ENCODE measurements around the gene RNF40.
A peak's percentile ranks its signal among the peaks of the same experiment; 100 is the strongest.
"Not testable (repeated sequence)": the region's sequence is repeated elsewhere in the genome, so short reads cannot be mapped to it uniquely, and the experiment has no call there.

Gene RNF40

GRCh38 chr16:30808146-30808545 lies 46.0 kb downstream of the RNF40 start:
- Histone ChIP-seq H3K9ac (ENCODE audit: low read depth, low read length) (no peak overlapping the region), H4K20me1 (ENCODE audit: insufficient read depth, low read length) (no peaks in the 10 kb centered on the region), H2AFZ (ENCODE audit: low read depth, low read length) (no peak overlapping the region), H3K27ac (ENCODE audit: low read length) (no peak overlapping the region), H3K79me2 (ENCODE audit: insufficient read depth, low read length) (no peaks in the 10 kb centered on the region), H3K4me2 (ENCODE audit: insufficient read depth, low read length) (no peak overlapping the region), H3K27me3 (ENCODE audit: insufficient read depth, low read length, poor library complexity) (no peaks in the 10 kb centered on the region), H3K36me3 (ENCODE audit: insufficient read depth, low read length) (no peaks in the 10 kb centered on the region), H3K4me3 (ENCODE audit: low read depth in 1 of 2, low read length in 2 of 2) (no peak overlapping the region), H3K9me3 (ENCODE audit: insufficient read depth, low read length, severe bottlenecking) (no peaks in the 10 kb centered on the region), H3K4me1 (ENCODE audit: insufficient read depth, low read length) (no peaks in the 10 kb centered on the region)
- ATAC-seq (ENCODE audit: insufficient read depth, low read depth): no peak
- TF ChIP-seq EZH2 (IDR thresholded peaks at IDR 0.05; ENCODE audit: borderline replicate concordance, low read depth, low read length, severe bottlenecking): no peak
- TF ChIP-seq CTCF (IDR thresholded peaks at IDR 0.05; ENCODE audit: borderline replicate concordance, extremely low read depth, low read length, poor library complexity, severe bottlenecking): no peak
- no peak for DNase-seq

GRCh38 chr16:30808890-30809426 lies 46.8 kb downstream of the RNF40 start:
- H3K4me1 ChIP-seq (ENCODE audit: insufficient read depth, low read length); H4K20me1 ChIP-seq (ENCODE audit: insufficient read depth, low read length); H3K9me3 ChIP-seq (ENCODE audit: insufficient read depth, low read length, severe bottlenecking); H3K36me3 ChIP-seq (ENCODE audit: insufficient read depth, low read length); H3K4me2 ChIP-seq (ENCODE audit: insufficient read depth, low read length); H2AFZ ChIP-seq (ENCODE audit: low read depth, low read length); H3K9ac ChIP-seq (ENCODE audit: low read depth, low read length); H3K79me2 ChIP-seq (ENCODE audit: insufficient read depth, low read length); ATAC-seq (ENCODE audit: insufficient read depth, low read depth); H3K27me3 ChIP-seq (ENCODE audit: insufficient read depth, low read length, poor library complexity); H3K4me3 ChIP-seq (ENCODE audit: low read depth in 1 of 2, low read length in 2 of 2); H3K27ac ChIP-seq (ENCODE audit: low read length); DNase-seq: not testable (repeated sequence)

GRCh38 chr16:30809675-30810074 lies 47.6 kb downstream of the RNF40 start:
- not testable (repeated sequence) for H3K9me3 ChIP-seq (ENCODE audit: insufficient read depth, low read length, severe bottlenecking); H3K4me3 ChIP-seq (ENCODE audit: low read depth in 1 of 2, low read length in 2 of 2); H2AFZ ChIP-seq (ENCODE audit: low read depth, low read length); H3K36me3 ChIP-seq (ENCODE audit: insufficient read depth, low read length); H3K9ac ChIP-seq (ENCODE audit: low read depth, low read length); H3K4me2 ChIP-seq (ENCODE audit: insufficient read depth, low read length); H3K27ac ChIP-seq (ENCODE audit: low read length); ATAC-seq (ENCODE audit: insufficient read depth, low read depth); H4K20me1 ChIP-seq (ENCODE audit: insufficient read depth, low read length); H3K79me2 ChIP-seq (ENCODE audit: insufficient read depth, low read length); DNase-seq; H3K27me3 ChIP-seq (ENCODE audit: insufficient read depth, low read length, poor library complexity)
- peaks cover 11% of the 10 kb centered on the region for H3K4me1 ChIP-seq (ENCODE audit: insufficient read depth, low read length)

DNA sequence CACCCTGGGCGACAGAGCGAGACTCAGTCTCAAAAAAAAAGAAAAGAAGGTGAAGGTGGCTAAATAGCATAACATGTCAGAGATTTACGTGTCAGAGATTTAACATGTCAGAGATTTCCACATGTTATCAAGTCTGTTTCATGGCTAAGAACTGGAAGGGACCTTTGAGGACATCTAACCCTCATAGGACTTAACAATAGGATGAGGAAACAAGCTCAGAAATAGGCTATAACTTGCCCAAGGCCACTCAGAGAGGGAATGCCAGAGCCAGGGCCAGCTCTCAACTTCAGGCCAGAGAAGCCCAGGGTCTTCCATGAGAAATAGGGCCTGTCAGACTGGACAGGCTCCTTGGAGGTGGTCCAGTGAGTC lies 51.7 kb downstream of the RNF40 start:
- H3K79me2 ChIP-seq (ENCODE audit: insufficient read depth, low read length): no peaks in the 10 kb centered on the region
- ATAC-seq (ENCODE audit: insufficient read depth, low read depth) (no peak), DNase-seq (no peak)
- H3K27ac ChIP-seq (ENCODE audit: low read length): peak overlapping the region; percentile 85
- peak overlapping the region; percentile 72 for H3K4me2 ChIP-seq (ENCODE audit: insufficient read depth, low read length)
- no peaks in the 10 kb centered on the region for H3K27me3 ChIP-seq (ENCODE audit: insufficient read depth, low read length, poor library complexity)
- peaks cover 16% of the 10 kb centered on the region for H3K4me1 ChIP-seq (ENCODE audit: insufficient read depth, low read length)
- H2AFZ ChIP-seq (ENCODE audit: low read depth, low read length): peak overlapping the region; percentile 97
- no peaks in the 10 kb centered on the region for H4K20me1 ChIP-seq (ENCODE audit: insufficient read depth, low read length)
- H3K4me3 ChIP-seq (ENCODE audit: low read depth in 1 of 2, low read length in 2 of 2): peak overlapping the region; percentile 21 to 55; a peak in 3 of 4 replicates
- H3K36me3 ChIP-seq (ENCODE audit: insufficient read depth, low read length): no peaks in the 10 kb centered on the region
- TF ChIP-seq EZH2 (IDR thresholded peaks at IDR 0.05; ENCODE audit: borderline replicate concordance, low read depth, low read length, severe bottlenecking): no peak
- no peak for TF ChIP-seq CTCF (IDR thresholded peaks at IDR 0.05; ENCODE audit: borderline replicate concordance, extremely low read depth, low read length, poor library complexity, severe bottlenecking)
- peak overlapping the region; percentile 67 for H3K9ac ChIP-seq (ENCODE audit: low read depth, low read length)
- H3K9me3 ChIP-seq (ENCODE audit: insufficient read depth, low read length, severe bottlenecking): no peaks in the 10 kb centered on the region
